ENCODE results near the gene MAGEA1.

GRCh38 chrX:153179131-153179530, at the start of gene MAGEA1:
- TF ChIP-seq ZNF174 (tag by site-specific recombination; IDR thresholded peaks at IDR 0.05) (no peak), CTCF (tag by site-specific recombination; IDR thresholded peaks at IDR 0.05) (no peak), ZNF830 (tag by site-specific recombination; IDR thresholded peaks at IDR 0.05; ENCODE audit: low read depth) (no peak)

Data from HEK293 (cell line).